Sigmoid colon (tissue), 4 donors: ENCODE measurements around the gene PRDM10.

Source experiments
- CTCF ChIP-seq, 4 experiments: fragments of 450-650 bp in 3 of 4; fragments of 200-600 bp in 1 of 4; IDR thresholded peaks; one replicate each; pipeline ENCODE4 v1.5.1; 2016 to 2019; ENCODE audit warnings: antibody characterized with exemption in 4 of 4, mild to moderate bottlenecking in 3 of 4, moderate library complexity in 2 of 4
- EP300 ChIP-seq, 4 donors: sonication (generic); formaldehyde crosslinking; IDR thresholded peaks; one replicate each; pipeline ENCODE4 v1.6.1; 2017; ENCODE audit warnings: antibody characterized with exemption in 4 of 4
- POLR2A ChIP-seq, 2 donors: fragments of 450-650 bp; IDR thresholded peaks; one replicate each; pipeline ENCODE4 v1.6.1; 2016; ENCODE audit warnings: antibody characterized with exemption in 2 of 2, mild to moderate bottlenecking in 2 of 2, moderate library complexity in 2 of 2
- POLR2AphosphoS5 ChIP-seq, 4 donors: sonication (generic); formaldehyde crosslinking; IDR thresholded peaks; one replicate each; pipeline ENCODE4 v1.6.1; 2017; ENCODE audit warnings: antibody characterized with exemption in 4 of 4

DNA sequence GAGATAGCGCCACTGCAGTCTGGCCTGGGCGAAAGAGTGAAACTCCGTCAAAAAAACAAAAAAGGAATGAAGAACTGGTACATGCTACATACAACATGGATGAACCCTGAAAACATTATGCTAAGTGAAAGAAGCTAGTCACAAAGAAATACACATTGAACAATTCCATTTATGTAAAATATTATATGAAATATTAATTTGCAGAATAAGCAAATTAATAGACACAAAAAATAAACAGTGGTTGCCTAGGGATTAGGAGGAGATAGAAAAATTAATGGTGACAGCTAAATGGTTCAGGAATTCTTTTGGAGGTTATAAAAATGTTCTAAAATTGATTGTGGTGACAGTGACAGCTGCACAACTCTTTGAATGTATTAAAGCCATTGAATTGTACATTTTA, 14.7 kb downstream of the PRDM10 start:
- TF ChIP-seq CTCF (IDR thresholded peaks at IDR 0.05) (no peak), POLR2AphosphoS5 (IDR thresholded peaks at IDR 0.05) (no peak), EP300 (IDR thresholded peaks at IDR 0.05) (no peak), POLR2A (IDR thresholded peaks at IDR 0.05) (no peak)
